Prostate gland (tissue), 2 donors: ENCODE results near the gene UBXN7.

Experiments used
- CTCF ChIP-seq, 4 experiments: fragments of 200-600 bp in 2 of 4; fragments of 450-650 bp in 2 of 4; sonication (generic) in 2 of 4; IDR thresholded peaks; 1 replicate in 3 of 4; 2 replicates in 1 of 4; pipeline ENCODE4 v1.5.1; 2016 to 2019; ENCODE audit warnings: antibody characterized with exemption in 4 of 4, mild to moderate bottlenecking in 2 of 4, moderate library complexity in 2 of 4
- POLR2AphosphoS5 ChIP-seq: sonication (generic); formaldehyde crosslinking; IDR thresholded peaks from one replicate; pipeline ENCODE4 v1.6.1; 2017; ENCODE audit warnings: antibody characterized with exemption

- TF ChIP-seq CTCF (IDR thresholded peaks at IDR 0.05) = no peak
- peak; percentile 72 for TF ChIP-seq POLR2AphosphoS5
These were observed 114.3 kb downstream of the UBXN7 start, which contains the start of gene DYNLT2B for GRCh38 chr3:196317687-196318467.
